GM12892 (cell line): ENCODE measurements around the gene LMF1.

ENCODE experiments used
- DNase-seq: peaks from one replicate; pipeline ENCODE4 v3.0.0; 2011; ENCODE audit not compliant: insufficient read length
- FAIRE-seq: peaks from 2 replicates; lab custom pipeline; 2011; peaks lifted over from hg19 to GRCh38; lab: Jason Lieb, UNC
- POLR2A ChIP-seq: IDR thresholded peaks from 2 replicates; pipeline ENCODE4 v1.6.1; 2011; ENCODE audit warnings: low read depth, low read length, control low read depth
- POLR2AphosphoS5 ChIP-seq: IDR thresholded peaks from 2 replicates; pipeline ENCODE4 v1.6.1; 2011; ENCODE audit warnings: low read depth, low read length, control low read depth
- TAF1 ChIP-seq: IDR thresholded peaks from 2 replicates; pipeline ENCODE4 v1.6.1; 2011; ENCODE audit warnings: low read depth, mild to moderate bottlenecking, control low read depth, low read length, borderline replicate concordance

Gene LMF1

DNA sequence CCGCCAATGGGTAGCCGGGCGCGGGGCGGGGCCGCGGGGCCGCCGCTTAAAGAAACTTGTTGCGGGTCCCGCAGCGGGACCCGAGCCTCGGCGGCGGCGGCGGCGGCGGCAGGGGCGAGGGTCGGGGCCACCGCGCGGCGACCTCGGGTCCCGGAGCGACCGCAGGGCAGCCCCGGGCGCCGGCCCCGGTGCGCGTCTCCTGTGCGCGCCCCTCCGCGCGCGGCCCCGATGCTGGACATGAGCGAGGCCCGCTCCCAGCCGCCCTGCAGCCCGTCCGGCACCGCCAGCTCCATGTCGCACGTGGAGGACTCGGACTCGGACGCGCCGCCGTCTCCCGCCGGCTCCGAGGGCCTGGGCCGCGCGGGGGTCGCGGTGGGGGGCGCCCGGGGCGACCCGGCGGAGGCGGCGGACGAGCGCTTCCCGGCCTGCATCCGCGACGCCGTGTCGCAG lies 10.9 kb upstream of the LMF1 start, which contains the start of gene SOX8:
Gene SOX8 (plus strand): TSS at position 76 of the 450 bp plus-strand sequence. CDS start 153 bp downstream, at position 229.
- TF ChIP-seq POLR2AphosphoS5 (no peak), POLR2A (no peak), TAF1 (no peak)
- FAIRE-seq = no peak
- DNase-seq = no peak

DNA sequence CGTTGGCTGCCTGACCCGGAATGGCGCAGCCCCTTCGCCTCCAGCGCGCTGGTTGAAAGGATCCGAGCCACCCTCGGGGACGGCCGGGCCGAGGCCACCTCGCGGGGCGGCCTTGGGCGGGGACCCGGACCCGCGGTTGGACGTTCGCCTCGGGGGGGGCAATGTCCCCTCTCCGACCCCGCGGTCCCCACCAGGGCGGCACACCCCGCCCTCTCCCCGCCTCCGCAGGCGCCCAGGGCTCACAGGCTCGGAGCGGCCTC lies 9.7 kb upstream of the LMF1 start:
- FAIRE-seq = no peak
- no peak for DNase-seq
- TF ChIP-seq POLR2A (no peak), POLR2AphosphoS5 (no peak), TAF1 (no peak)

DNA sequence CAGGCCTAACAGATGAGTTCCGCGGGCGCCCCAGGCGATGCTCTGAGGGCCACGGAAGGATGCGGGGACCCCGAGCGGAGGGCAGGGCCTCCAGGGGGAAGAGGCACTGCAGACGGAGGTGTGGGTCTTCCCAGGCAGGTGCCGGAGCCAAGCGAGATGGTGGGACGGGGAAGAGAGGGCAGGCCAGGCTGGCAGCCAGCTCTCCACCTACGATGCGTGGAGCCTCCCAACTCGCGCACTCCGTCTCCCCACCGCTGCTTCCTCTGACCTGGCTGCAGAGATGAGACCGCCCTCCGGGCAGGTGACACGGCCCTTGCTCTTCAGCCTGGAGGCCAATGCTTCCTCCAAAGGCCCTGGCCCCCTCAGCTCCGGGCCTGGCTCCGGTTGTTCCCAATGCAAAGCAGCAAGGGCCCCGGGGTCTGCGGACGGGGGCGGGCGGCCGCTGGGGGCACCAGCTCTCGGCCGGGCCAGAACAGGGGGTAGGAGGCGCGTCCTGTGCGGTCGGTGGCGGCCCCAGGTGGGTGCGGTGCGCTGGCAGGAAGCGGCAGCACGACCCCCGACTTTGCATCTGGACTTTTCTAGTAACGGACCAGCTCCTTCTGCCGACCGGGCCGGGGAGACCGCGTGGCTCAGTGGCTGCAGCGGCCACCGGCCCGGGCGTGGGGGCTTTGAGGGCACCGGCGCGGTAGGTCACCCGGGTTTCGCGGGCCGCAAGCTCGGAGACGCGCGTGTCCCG lies 9.2 kb upstream of the LMF1 start:
- DNase-seq (no peak), FAIRE-seq (no peak)
- TF ChIP-seq POLR2AphosphoS5 (no peak), TAF1 (no peak), POLR2A (no peak)

DNA sequence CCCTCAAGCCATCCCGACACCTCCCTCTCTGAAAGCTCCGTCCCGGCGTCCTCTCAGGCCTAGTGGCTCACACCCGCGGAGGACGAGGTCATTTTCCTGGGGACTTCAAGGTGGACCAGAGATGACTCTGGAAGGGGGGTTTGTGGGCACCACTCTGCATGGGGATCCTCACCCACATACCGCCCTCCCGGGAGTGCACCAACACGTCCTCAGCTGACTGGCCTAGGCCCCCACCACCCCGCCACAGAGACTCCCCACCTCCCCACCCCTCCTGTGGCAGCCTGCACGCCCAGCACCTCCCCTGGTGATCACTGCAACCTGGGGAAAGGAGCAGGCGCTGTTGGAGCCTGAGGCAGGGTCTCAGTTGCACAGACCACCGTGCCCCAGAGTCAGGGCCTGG lies 8.4 kb upstream of the LMF1 start:
- DNase-seq (no peak), FAIRE-seq (no peak)
- no peak for TF ChIP-seq TAF1

DNA sequence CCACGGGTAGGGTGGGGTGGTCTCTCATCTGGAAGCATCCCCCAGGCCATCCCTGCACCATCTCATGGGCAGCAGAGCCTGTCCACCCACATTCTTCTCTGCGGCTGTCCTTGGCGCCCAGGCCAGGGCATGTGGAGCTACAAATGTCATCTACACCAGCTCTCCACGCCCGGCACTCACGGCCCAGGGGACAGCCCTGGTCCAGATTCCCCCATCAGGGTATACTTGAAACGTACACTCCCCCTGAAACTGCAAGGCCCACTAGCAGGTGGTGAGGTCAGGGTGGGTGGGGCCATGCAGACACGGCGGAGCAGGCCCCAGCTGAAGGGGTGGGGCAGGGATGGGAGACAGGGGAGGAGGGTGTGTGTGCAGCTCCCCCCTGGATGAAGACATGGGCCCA lies 7.6 kb upstream of the LMF1 start:
- FAIRE-seq = no peak
- TF ChIP-seq POLR2A (no peak), POLR2AphosphoS5 (no peak), TAF1 (no peak)
- DNase-seq = no peak

DNA sequence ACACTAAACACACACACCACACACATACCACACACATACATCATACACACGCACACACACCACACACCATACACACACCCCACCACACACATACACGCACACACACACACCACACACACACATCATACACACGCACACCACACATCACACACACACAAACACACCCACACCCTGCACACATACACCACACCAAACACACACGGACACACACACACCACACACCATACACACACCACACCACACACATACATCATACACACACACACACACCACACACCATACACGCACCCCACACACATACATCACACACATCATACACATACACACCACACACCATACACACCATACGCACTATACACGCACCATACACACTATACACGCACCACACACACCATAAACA lies 7.1 kb upstream of the LMF1 start:
- no peak for TF ChIP-seq TAF1
- no peak for TF ChIP-seq POLR2A
- no peak for TF ChIP-seq POLR2AphosphoS5
- no peak for FAIRE-seq

DNA sequence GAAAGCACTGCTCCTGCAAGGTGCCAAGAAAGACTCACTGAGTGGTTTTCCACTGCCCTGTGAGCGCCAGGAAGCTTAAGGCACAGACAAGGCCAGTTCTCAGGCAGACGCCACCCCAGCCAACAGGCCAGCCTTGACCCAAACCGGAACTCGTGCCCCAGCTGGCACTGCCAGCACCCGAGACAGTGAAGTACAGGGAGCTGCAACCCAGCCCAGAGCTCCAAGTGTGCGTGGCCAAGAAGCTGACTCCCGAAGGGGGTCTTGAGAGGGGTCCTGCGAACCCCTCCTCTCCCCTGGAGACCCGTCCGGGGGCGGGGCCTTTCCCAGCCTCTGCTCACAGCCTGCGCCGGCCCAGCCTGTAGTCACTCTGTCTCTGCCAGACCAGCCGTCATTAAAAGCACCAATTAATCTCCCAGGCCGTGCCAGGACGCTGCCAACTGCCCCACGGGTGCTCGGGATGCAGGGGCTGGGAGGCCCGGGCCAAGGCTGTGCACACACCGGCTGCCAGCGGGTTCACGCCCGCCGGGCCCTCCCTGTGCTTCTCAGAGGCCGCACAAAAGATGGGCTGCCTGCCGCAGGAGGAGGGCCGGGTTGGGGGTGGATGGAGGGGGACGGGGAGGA lies 6.4 kb upstream of the LMF1 start:
- no peak for DNase-seq
- no peak for TF ChIP-seq POLR2AphosphoS5
- TF ChIP-seq TAF1 = no peak
- TF ChIP-seq POLR2A = no peak
- no peak for FAIRE-seq

More for the DNA sequence above, 7.1 kb upstream of the LMF1 start:
- no peak for DNase-seq

DNA sequence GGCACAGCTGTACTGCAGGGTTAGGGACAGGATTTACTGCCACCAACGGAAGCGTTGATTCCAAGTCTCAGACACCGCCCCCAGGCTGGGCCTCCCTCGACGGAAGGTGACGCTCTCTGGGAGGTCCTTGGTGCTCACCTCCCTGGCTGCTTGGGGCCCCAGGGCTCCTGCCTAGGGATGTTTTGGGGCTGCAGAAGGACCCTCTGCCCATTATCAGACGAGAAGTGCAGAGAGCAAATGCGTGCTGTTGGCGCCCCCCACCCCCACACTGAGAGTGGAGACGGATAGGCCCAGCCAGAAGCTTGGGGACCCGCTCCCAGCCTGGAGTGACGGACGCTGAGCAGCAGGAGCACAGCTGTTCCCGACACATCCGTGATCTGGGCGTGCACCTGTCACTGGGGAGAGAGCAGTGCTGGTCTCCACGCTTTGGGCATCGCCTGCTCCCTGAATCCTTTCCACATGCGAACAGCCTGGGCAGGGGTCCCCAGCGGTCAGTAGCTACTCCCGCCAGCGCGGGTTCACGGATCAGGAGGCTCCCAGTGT lies 5.7 kb upstream of the LMF1 start:
- TF ChIP-seq POLR2A (no peak), POLR2AphosphoS5 (no peak), TAF1 (no peak)
- no peak for FAIRE-seq
- DNase-seq = no peak

DNA sequence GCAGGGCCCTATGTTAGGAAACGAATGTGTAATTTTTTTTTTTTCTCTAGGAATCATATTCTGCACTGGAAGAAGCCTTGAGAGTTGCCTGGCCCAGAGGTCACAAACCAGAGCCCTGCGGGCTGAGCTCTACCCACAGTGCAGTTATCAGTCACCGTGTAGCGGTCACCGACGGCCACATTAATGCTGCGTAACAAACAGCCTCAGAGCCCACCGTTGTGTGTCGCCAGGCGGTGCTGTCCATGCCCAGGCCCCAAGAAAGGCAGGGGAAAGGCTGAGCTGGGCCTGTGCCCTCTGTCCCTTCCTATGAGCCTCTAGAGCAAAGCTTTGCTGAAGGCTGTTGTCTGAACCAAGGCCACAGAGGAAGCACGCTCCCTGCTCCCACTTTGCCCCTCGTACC lies 4.5 kb upstream of the LMF1 start:
- DNase-seq = no peak
- FAIRE-seq = no peak
- TF ChIP-seq POLR2AphosphoS5 (no peak), TAF1 (no peak), POLR2A (no peak)

DNA sequence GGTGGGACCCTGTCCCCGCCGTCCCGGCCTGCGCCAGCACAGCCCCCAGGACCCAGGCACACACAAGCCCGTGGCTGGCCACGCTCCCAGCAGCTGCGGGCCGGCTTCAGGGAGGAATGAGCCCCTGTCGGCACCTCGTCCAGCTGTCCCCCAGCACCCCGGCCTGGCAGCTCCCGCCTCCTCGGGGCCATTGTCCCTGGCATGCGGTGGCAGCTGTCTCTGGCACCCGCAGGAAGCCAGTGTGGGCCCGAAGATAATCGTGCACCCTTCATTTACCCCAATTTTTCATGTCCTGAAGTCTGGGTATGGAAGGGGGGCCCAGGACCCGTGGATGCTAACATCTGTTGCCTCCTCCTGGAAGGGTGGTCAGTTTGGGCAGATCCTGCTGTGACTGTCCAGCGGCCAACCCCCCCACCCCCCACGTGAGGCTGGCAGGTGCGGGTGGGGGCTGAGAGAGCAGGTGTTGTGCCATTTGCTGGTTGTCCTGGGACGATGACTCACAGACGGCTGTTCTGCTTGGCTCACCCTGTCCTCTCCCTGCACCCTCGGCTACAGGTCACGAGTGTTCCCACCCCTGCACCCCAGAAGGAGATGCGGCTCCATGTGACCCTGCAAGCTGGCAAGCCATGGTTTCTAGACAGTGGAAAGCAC lies 4.0 kb upstream of the LMF1 start:
- no peak for TF ChIP-seq POLR2AphosphoS5
- TF ChIP-seq POLR2A = no peak
- no peak for TF ChIP-seq TAF1
- FAIRE-seq (no peak), DNase-seq (no peak)

DNA sequence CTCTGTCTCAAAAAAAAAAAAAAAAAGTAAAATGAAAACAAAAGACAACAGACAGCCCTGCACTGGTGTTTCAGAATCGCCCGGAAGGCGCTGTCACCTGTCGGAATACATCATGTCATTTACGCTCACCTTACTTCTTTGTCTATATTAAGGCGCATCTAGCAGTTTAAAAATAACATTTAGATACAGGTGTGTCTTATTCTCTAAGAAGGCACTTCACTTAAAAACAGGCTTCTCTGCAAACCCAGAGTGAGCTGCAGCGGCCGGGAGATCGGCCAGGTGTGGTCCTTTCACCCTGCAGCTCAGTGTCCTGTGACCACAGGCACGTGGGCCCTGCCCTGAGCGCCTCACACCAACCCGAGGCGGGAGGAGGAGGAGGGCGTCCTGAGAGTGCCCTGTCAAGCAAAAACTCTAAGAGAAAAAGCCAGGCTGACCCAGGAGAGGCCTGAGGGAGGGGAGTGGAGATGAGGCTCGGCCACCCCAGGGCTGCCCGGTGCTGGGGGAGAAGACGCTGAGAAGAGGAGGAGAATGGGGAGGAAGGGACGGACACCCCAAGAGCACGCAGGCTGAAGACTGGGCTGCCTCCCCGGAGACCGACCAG lies 3.3 kb upstream of the LMF1 start:
- no peak for TF ChIP-seq POLR2A
- no peak for TF ChIP-seq TAF1
- no peak for TF ChIP-seq POLR2AphosphoS5
- FAIRE-seq (no peak), DNase-seq (no peak)
